RWPE1 (cell line): ENCODE data around the gene PDE7B.

ENCODE experiments used
- CTCF ChIA-PET: fragments of 350-600 bp; sonication (Branson Sonifier 250); formaldehyde crosslinking; extraction: SDS; loops from one replicate; lab custom pipeline; 2021; lab: Yijun Ruan, JAX
- POLR2A ChIA-PET: fragments of 400-600 bp; formaldehyde crosslinking; extraction: SDS; loops from one replicate; lab custom pipeline; 2020; ENCODE audit warnings: antibody characterized with exemption; ENCODE audit not compliant: low non-redundant PET; lab: Yijun Ruan, JAX
- DNase-seq: peaks from one replicate; pipeline ENCODE4 v3.0.0; 2012; ENCODE audit warnings: low spot score
- H3K27ac ChIP-seq: fragments of 450-650 bp; 2 replicates; pipeline ENCODE4 v1.5.1; 2017
- CTCF ChIP-seq: fragments of 450-650 bp; conservative IDR thresholded peaks from 2 replicates; pipeline ENCODE4 v1.5.1; 2017; ENCODE audit warnings: low read depth, mild to moderate bottlenecking

The PDE7B gene

GRCh38 chr6:136171231-136171630, 319.7 kb downstream of the PDE7B start:
- ChIA-PET CTCF (interaction anchor here (0.5 kb wide), 1 partner anchor 14 kb away, joined by 3 read pairs; no protein-coding TSS in a partner anchor), POLR2A (no interaction called here)
- TF ChIP-seq CTCF, result no peak
- DNase-seq, result no peak
- no peak overlapping the region for H3K27ac ChIP-seq

- CTCF ChIA-PET, result no interaction called here
- POLR2A ChIA-PET, result no interaction called here
- no peak for TF ChIP-seq CTCF
- H3K27ac ChIP-seq, result no peak overlapping the region
- no peak for DNase-seq
Measured at GRCh38 chr6:136173519-136174507, 322.3 kb downstream of the PDE7B start.

GRCh38 chr6:136174510-136174909, 323.0 kb downstream of the PDE7B start:
- CTCF ChIA-PET, result no interaction called here

GRCh38 chr6:136175873-136176272, 324.4 kb downstream of the PDE7B start:
- H3K27ac ChIP-seq, result no peak overlapping the region
- ChIA-PET CTCF (no interaction called here), POLR2A (interaction anchor here (0.5 kb wide), 1 partner anchor 459 kb away, joined by 12 read pairs; no protein-coding TSS in a partner anchor)
- TF ChIP-seq CTCF, result no peak
- no peak for DNase-seq

More at GRCh38 chr6:136174510-136174909, 323.0 kb downstream of the PDE7B start:
- DNase-seq, result no peak
- TF ChIP-seq CTCF, result no peak
- POLR2A ChIA-PET, result no interaction called here
- H3K27ac ChIP-seq, result no peak overlapping the region

- ChIA-PET CTCF (no interaction called here), POLR2A (no interaction called here)
Measured at GRCh38 chr6:136178749-136179148, 327.2 kb downstream of the PDE7B start.

More at GRCh38 chr6:136178749-136179148, 327.2 kb downstream of the PDE7B start:
- TF ChIP-seq CTCF, result no peak
- H3K27ac ChIP-seq, result no peak overlapping the region
- no peak for DNase-seq
